Ovary (tissue), 9 donors: Measurements from ENCODE around the gene CCDC40. TPM values are rescaled to one million over a fixed set of nuclear protein-coding genes. Genes with fewer than 3 reads are reported as not detected.

Source experiments
- DNase-seq, 5 donors: peaks; one replicate each; pipeline ENCODE4 v3.0.0-alpha.2; 2019 to 2020
- H3K27ac ChIP-seq, 2 donors: fragments of 200-600 bp; one replicate each; pipeline versions ENCODE4 v1.5.1 to v1.8.0; 2019 to 2022
- H3K27me3 ChIP-seq: fragments of 200-600 bp; one replicate; pipeline ENCODE4 v1.8.0; 2022
- H3K36me3 ChIP-seq: fragments of 200-600 bp; sonication (generic); one replicate; pipeline ENCODE4 v1.5.1; 2019
- H3K4me1 ChIP-seq: one replicate; pipeline ENCODE4 v1.8.1; 2013; ENCODE audit warnings: mild to moderate bottlenecking, moderate library complexity; ENCODE audit not compliant: insufficient read depth
- H3K4me3 ChIP-seq: fragments of 200-600 bp; sonication (generic); one replicate; pipeline ENCODE4 v1.5.1; 2017
- H3K9me3 ChIP-seq, 2 donors: fragments of 200-600 bp in 1 of 2; sonication (generic) in 1 of 2; one replicate each; pipeline versions ENCODE4 v1.5.1 to v1.8.1; 2013 to 2019; ENCODE audit warnings: mild to moderate bottlenecking in 1 of 2, moderate library complexity in 1 of 2
- EP300 ChIP-seq: sonication (generic); formaldehyde crosslinking; IDR thresholded peaks from one replicate; pipeline ENCODE4 v1.6.1; 2017; ENCODE audit warnings: antibody characterized with exemption
- POLR2A ChIP-seq: fragments of 450-650 bp; IDR thresholded peaks from one replicate; pipeline ENCODE4 v1.6.1; 2017; ENCODE audit warnings: antibody characterized with exemption, mild to moderate bottlenecking, moderate library complexity
- WGBS, 3 donors: extraction: QIAGEN DNeasy Blood & Tissue Kit in 1 of 3; methylation state at CpG; one replicate each; pipeline versions ENCODE4 v1.1.5 to v1.1.7; 2013 to 2017; 5-methylcytosine and 5-hydroxymethylcytosine counted together
- intact Hi-C, 4 donors: fragments of 100-400 bp; cut with DNase I; formaldehyde crosslinking; loops; one replicate each; pipeline versions ENCODE4 v1.11.0 to v1.15.1; 2022 to 2023
- polyA plus RNA-seq, 2 donors: library from polyadenylated mRNA; stranded (reverse); fragments of 200-250 nt in 1 of 2; fragments of 350-450 nt in 1 of 2; fragmentation: Illumina TruSeq in 1 of 2; extraction: RNeasy Lipid Tissue Mini Kit (QIAGEN cat#74804) in 1 of 2; gene quantifications; one replicate each; pipeline ENCODE4 v1.2.3, GENCODE V29; 2013 to 2014
- total RNA-seq, 7 donors: library from RNA; depleted of rRNA in 2 of 7; stranded (reverse); fragments of >200 nt in 2 of 7; fragmentation: NEBNext Ultra II Directional in 3 of 7; extraction: Animal tissue kit (Norgen Biotek cat#: 25700) in 3 of 7; gene quantifications; one replicate each; pipeline versions ENCODE4 v1.1.0 to v1.2.4, GENCODE V29; 2016 to 2023
- TF ChIP-seq, protein P1 (sequence below), 3 donors: fragments of 450-650 bp in 2 of 3; fragments of 200-600 bp in 1 of 3; IDR thresholded peaks; one replicate each; pipeline versions ENCODE4 v1.5.1 to v1.8.0; 2016 to 2022; ENCODE audit warnings: antibody characterized with exemption in 3 of 3, mild to moderate bottlenecking in 1 of 3
- donor health status: DM: no; HTN: no; CAD: no; lungs with moderate emphysema.
- donor health status: DM: no; HTN: no; CAD: no.
- donor health status: Bipolar disorder and iron deficiency.
- donor health status: DM: yes; HTN: yes; CAD: no.
- donor health status: DM: no; HTN: no; CAD: no.
- donor health status: DM: yes; HTN: yes; CAD: no.

The CCDC40 gene
- total and polyA plus RNA-seq, 9 donors = 1.5 to 27.8 (median 6.0) TPM

DNA sequence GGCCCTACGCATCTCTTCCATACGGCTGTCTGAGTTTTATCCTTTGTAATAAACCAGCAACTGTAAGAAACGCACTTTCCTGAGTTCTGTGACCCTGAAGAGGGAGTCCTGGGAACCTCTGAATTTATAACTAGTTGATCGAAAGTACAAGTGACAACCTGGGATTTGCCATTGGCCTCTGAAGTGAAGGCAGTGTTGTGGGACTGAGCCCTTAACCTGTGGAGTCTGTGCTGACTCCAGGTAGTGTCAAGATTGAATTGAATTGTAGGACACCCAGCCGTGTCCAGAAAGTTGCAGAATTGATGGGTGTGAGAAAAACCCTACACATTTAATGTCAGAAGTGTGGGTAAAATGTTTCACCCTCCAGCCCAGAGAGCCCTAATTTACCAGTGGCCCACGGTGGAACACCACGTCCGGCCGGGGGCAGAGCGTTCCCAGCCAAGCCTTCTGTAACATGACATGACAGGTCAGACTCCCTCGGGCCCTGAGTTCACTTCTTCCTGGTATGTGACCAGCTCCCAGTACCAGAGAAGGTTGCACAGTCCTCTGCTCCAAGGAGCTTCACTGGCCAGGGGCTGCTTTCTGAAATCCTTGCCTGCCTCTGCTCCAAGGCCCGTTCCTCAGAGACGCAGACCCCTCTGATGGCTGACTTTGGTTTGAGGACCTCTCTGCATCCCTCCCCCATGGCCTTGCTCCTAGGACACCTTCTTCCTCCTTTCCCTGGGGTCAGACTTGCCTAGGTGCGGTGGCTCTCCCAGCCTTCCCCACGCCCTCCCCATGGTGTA lies 66.4 kb downstream of the CCDC40 start:
- Histone ChIP-seq H3K9me3 (no peaks in the 10 kb centered on the region), H3K4me1 (peaks cover 5% of the 10 kb centered on the region), H3K4me3 (no peak overlapping the region), H3K27ac (no peak overlapping the region), H3K36me3 (no peaks in the 10 kb centered on the region), H3K27me3 (no peaks in the 10 kb centered on the region)
- peak in 3 of 5 donors; percentile 18 to 29 (median 19) for DNase-seq
- 83 to 86% (median 83%) methylated on average over 15 of the region's 15 CpGs for WGBS, 3 donors
- intact Hi-C loops = loop anchor here in 1 of 4 donors (5.0 kb wide), 1 partner anchor 44 kb away; the partner anchor contains the start of gene EIF4A3
- TF ChIP-seq EP300 (no peak), POLR2A (no peak)
- TF ChIP-seq, protein P1, sequence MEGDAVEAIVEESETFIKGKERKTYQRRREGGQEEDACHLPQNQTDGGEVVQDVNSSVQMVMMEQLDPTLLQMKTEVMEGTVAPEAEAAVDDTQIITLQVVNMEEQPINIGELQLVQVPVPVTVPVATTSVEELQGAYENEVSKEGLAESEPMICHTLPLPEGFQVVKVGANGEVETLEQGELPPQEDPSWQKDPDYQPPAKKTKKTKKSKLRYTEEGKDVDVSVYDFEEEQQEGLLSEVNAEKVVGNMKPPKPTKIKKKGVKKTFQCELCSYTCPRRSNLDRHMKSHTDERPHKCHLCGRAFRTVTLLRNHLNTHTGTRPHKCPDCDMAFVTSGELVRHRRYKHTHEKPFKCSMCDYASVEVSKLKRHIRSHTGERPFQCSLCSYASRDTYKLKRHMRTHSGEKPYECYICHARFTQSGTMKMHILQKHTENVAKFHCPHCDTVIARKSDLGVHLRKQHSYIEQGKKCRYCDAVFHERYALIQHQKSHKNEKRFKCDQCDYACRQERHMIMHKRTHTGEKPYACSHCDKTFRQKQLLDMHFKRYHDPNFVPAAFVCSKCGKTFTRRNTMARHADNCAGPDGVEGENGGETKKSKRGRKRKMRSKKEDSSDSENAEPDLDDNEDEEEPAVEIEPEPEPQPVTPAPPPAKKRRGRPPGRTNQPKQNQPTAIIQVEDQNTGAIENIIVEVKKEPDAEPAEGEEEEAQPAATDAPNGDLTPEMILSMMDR (IDR thresholded peaks at IDR 0.05) = no peak

DNA sequence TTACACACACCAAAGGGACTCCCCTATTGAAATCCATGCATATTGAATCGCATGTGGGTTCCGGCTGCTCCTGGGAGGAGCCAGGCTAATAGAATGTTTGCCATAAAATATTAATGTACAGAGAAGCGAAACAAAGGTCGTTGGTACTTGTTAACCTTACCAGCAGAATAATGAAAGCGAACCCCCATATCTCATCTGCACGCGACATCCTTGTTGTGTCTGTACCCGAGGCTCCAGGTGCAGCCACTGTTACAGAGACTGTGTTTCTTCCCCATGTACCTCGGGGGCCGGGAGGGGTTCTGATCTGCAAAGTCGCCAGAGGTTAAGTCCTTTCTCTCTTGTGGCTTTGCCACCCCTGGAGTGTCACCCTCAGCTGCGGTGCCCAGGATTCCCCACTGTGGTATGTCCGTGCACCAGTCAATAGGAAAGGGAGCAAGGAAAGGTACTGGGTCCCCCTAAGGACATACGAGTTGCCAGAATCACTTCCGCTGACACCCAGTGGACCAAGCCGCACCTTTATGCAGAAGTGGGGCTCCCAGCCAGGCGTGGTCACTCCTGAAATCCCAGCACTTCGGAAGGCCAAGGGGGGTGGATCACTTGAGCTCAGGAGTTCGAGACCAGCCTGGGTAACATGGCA lies 67.1 kb downstream of the CCDC40 start:
- H3K36me3 ChIP-seq = no peaks in the 10 kb centered on the region
- no peaks in the 10 kb centered on the region for H3K9me3 ChIP-seq
- peak in 1 of 5 donors; percentile 21 for DNase-seq
- TF ChIP-seq POLR2A (no peak), EP300 (no peak)
- TF ChIP-seq, protein P1 (IDR thresholded peaks at IDR 0.05) = no peak
- peaks cover 5% of the 10 kb centered on the region for H3K4me1 ChIP-seq
- H3K4me3 ChIP-seq = no peak overlapping the region
- WGBS, 3 donors = 88 to 91% (median 89%) methylated on average over 19 of the region's 19 CpGs
- H3K27ac ChIP-seq = no peak overlapping the region
- no peaks in the 10 kb centered on the region for H3K27me3 ChIP-seq
- intact Hi-C loops = loop anchor here in 1 of 4 donors (5.0 kb wide), 1 partner anchor 44 kb away; the partner anchor contains the start of gene EIF4A3

DNA sequence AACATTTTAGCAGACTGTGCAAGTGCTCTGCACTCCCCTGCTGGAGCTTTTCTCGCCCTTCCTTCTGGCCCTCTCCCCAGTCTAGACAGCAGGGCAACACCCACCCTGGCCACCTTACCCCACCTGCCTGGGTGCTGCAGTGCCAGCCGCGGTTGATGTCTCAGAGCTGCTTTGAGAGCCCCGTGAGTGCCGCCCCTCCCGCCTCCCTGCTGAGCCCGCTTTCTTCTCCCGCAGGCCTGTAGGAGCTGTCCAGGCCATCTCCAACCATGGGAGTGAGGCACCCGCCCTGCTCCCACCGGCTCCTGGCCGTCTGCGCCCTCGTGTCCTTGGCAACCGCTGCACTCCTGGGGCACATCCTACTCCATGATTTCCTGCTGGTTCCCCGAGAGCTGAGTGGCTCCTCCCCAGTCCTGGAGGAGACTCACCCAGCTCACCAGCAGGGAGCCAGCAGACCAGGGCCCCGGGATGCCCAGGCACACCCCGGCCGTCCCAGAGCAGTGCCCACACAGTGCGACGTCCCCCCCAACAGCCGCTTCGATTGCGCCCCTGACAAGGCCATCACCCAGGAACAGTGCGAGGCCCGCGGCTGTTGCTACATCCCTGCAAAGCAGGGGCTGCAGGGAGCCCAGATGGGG lies 68.0 kb downstream of the CCDC40 start:
- 14 to 38% (median 19%) methylated on average over 21 to 26 of the region's 26 CpGs for WGBS, 3 donors
- Histone ChIP-seq H3K27ac (no peak overlapping the region), H3K27me3 (no peaks in the 10 kb centered on the region), H3K4me1 (peaks cover 5% of the 10 kb centered on the region), H3K9me3 (no peaks in the 10 kb centered on the region), H3K36me3 (no peaks in the 10 kb centered on the region), H3K4me3 (no peak overlapping the region)
- intact Hi-C loops = loop anchor here in 1 of 4 donors (5.0 kb wide), 1 partner anchor 43 kb away; the partner anchor contains the start of gene EIF4A3
- peak in 3 of 5 donors; percentile 26 to 65 (median 44) for DNase-seq
- TF ChIP-seq, protein P1 (IDR thresholded peaks at IDR 0.05) = no peak

DNA sequence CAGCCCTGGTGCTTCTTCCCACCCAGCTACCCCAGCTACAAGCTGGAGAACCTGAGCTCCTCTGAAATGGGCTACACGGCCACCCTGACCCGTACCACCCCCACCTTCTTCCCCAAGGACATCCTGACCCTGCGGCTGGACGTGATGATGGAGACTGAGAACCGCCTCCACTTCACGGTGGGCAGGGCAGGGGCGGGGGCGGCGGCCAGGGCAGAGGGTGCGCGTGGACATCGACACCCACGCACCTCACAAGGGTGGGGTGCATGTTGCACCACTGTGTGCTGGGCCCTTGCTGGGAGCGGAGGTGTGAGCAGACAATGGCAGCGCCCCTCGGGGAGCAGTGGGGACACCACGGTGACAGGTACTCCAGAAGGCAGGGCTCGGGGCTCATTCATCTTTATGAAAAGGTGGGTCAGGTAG lies 68.5 kb downstream of the CCDC40 start:
- Histone ChIP-seq H3K36me3 (no peaks in the 10 kb centered on the region), H3K9me3 (no peaks in the 10 kb centered on the region), H3K4me3 (no peak overlapping the region), H3K4me1 (peaks cover 5% of the 10 kb centered on the region), H3K27me3 (no peaks in the 10 kb centered on the region), H3K27ac (no peak overlapping the region)
- 42 to 77% (median 49%) methylated on average over 18 of the region's 18 CpGs for WGBS, 3 donors
- DNase-seq = peak in 3 of 5 donors; percentile 17 to 40 (median 33)
- TF ChIP-seq, protein P1 (IDR thresholded peaks at IDR 0.05) = no peak
- no peak for TF ChIP-seq EP300
- no peak for TF ChIP-seq POLR2A
- intact Hi-C loops = loop anchor here in 1 of 4 donors (5.0 kb wide), 1 partner anchor 42 kb away; the partner anchor contains the start of gene EIF4A3
